Hematopoietic multipotent progenitor cell treated with erythropoietin and hydrocortisone succinate and interleukin-3 and kit ligand, for 8 days (in vitro differentiated cells): ENCODE results near the gene ACP6.
A peak's percentile ranks its signal among the peaks of the same experiment; 100 is the strongest.
"Not testable (repeated sequence)": the region's sequence is repeated elsewhere in the genome, so short reads cannot be mapped to it uniquely, and the experiment has no call there.

Experiments
- DNase-seq: peaks from one replicate; pipeline ENCODE4 v3.0.0-alpha.2; 2015

Gene ACP6

GRCh38 chr1:147670319-147671001, at the start of gene ACP6:
ACP6 (minus strand) TSS chr1:147670524; CDS start chr1:147670048, 476 bp downstream.
- peak; percentile 94 for DNase-seq

GRCh38 chr1:147719711-147720225, 49.4 kb upstream of the ACP6 start:
- no peak for DNase-seq

GRCh38 chr1:147719029-147719698, 48.8 kb upstream of the ACP6 start:
- no peak for DNase-seq

- no peak for DNase-seq
These were observed 47.4 kb upstream of the ACP6 start for GRCh38 chr1:147717706-147718097.

GRCh38 chr1:147717051-147717705, 46.9 kb upstream of the ACP6 start:
- no peak for DNase-seq

GRCh38 chr1:147712605-147713004, 42.3 kb upstream of the ACP6 start:
- no peak for DNase-seq

- peak; percentile 62 for DNase-seq
These were observed 30.0 kb upstream of the ACP6 start for GRCh38 chr1:147700042-147701006.

GRCh38 chr1:147699686-147700041, 29.3 kb upstream of the ACP6 start:
- DNase-seq = no peak

GRCh38 chr1:147683163-147683763, 12.9 kb upstream of the ACP6 start:
- DNase-seq = no peak

- DNase-seq = not testable (repeated sequence)
These were observed 10.4 kb upstream of the ACP6 start for GRCh38 chr1:147680608-147681235.

GRCh38 chr1:147677681-147678080, 7.4 kb upstream of the ACP6 start:
- DNase-seq = not testable (repeated sequence)

- DNase-seq = no peak
These were observed 6.2 kb upstream of the ACP6 start for GRCh38 chr1:147676311-147677085.

- no peak for DNase-seq
These were observed 3.5 kb upstream of the ACP6 start for GRCh38 chr1:147673816-147674215.

GRCh38 chr1:147673406-147673805, 3.1 kb upstream of the ACP6 start:
- no peak for DNase-seq

GRCh38 chr1:147669469-147670318, 630 bp downstream of the ACP6 start:
- DNase-seq = peak; percentile 38

- peak; percentile 9 for DNase-seq
These were observed 4.8 kb downstream of the ACP6 start for GRCh38 chr1:147665521-147665920.

GRCh38 chr1:147664206-147664605, 6.1 kb downstream of the ACP6 start:
- no peak for DNase-seq

GRCh38 chr1:147654511-147654910, 15.8 kb downstream of the ACP6 start:
- DNase-seq = no peak

GRCh38 chr1:147652306-147652705, 18.0 kb downstream of the ACP6 start:
- DNase-seq = no peak

- DNase-seq = no peak
These were observed 18.9 kb downstream of the ACP6 start for GRCh38 chr1:147651466-147651865.
